ENCODE measurements around the gene ZNF780B.
A peak's percentile ranks its signal among the peaks of the same experiment; 100 is the strongest.

Gene ZNF780B

DNA sequence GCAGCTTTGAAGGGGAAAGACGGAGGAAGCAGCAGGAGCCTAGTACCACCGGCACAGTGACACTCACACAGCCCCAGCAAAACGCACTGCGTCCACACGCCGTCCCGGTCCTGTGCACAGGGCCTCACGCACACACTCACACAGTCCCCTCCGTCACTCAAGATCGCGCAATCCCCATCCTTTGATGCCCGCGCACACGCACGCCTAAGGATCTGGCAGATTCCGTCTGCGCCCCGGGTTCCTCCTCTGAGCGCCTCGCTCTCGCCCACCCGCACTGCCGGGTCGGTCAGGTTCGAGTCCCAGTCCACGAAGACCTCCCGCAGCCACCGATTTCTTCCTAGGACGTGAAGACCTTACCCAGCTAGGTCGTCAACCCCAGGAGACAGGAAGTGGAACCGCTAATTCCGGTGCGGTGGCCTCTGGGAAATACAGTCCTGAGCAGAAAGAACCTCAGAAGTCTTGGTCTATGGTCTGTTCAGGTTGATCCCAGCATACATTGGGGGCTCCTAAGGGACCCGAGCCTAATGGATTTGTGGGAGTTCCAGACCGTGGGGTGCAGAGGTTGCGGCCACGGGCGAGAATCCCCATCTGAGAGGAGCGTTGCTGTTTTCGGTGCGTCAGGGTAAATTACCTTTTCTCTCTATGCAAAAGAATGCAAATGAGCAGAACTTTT lies at the start of gene ZNF780B:
Gene ZNF780B, minus strand, starts transcription at position 400 of the 673 bp plus-strand sequence. CDS start 5,899 bp downstream, outside the sequence.
- H4K20me1 ChIP-seq: peaks cover 0 to 4% (median 0%) of the 10 kb centered on the region in 11 experiments; a peak in 2 of 22 replicates
- peak within 1 kb of the TSS; percentile 65 to 86 (median 78) for H3K4me3 ChIP-seq
- peak within 1 kb of the TSS; percentile 34 to 83 (median 77) for H3K27ac ChIP-seq
- peaks cover 11 to 32% (median 24%) of the 10 kb centered on the region in 10 experiments for H3K4me1 ChIP-seq
- peak within 1 kb of the TSS; percentile 83 to 94 (median 88) for H3K4me2 ChIP-seq
- H3K9me3 ChIP-seq (replicated peaks in 1 of 11): peaks cover 38 to 67% (median 61%) of the 10 kb centered on the region in 11 experiments
- peak within 1 kb of the TSS; percentile 77 to 86 (median 81) for H3K9ac ChIP-seq
- H3K27me3 ChIP-seq: no peaks in the 10 kb centered on the region
- H3K36me3 ChIP-seq: peaks cover 11 to 40% (median 28%) of the 10 kb centered on the region in 11 experiments; a peak in 19 of 22 replicates
- no peak for TF ChIP-seq Cebpa-rat (IDR thresholded peaks at IDR 0.05)

- no peaks in the 10 kb centered on the region for H3K36me3 ChIP-seq
- H4K20me1 ChIP-seq: no peaks in the 10 kb centered on the region
- peaks cover under 1 to 18% (median 10%) of the 10 kb centered on the region in 11 experiments; a peak in 15 of 22 replicates for H3K9me3 ChIP-seq (replicated peaks in 1 of 11)
- no peak overlapping the region for H3K27ac ChIP-seq
- H3K4me3 ChIP-seq: no peak overlapping the region
- no peaks in the 10 kb centered on the region for H3K27me3 ChIP-seq
- H3K9ac ChIP-seq: no peak overlapping the region
- H3K4me2 ChIP-seq: no peak overlapping the region
- H3K4me1 ChIP-seq: no peaks in the 10 kb centered on the region
- TF ChIP-seq Cebpa-rat (IDR thresholded peaks at IDR 0.05): no peak
Observed at GRCh38 chr19:40104754-40105153, 48.7 kb upstream of the ZNF780B start.

- Histone ChIP-seq H4K20me1 (no peaks in the 10 kb centered on the region), H3K9me3 (replicated peaks in 1 of 11) (peaks cover 0 to 17% (median 8%) of the 10 kb centered on the region in 11 experiments; a peak in 10 of 22 replicates), H3K27ac (no peak overlapping the region)
Observed at GRCh38 chr19:40103600-40103999, 47.6 kb upstream of the ZNF780B start.

GRCh38 chr19:40101813-40102212 lies 45.8 kb upstream of the ZNF780B start:
- Histone ChIP-seq H3K27ac (no peak overlapping the region), H3K9ac (no peak overlapping the region), H3K4me1 (peaks cover 0 to 6% (median 0%) of the 10 kb centered on the region in 10 experiments; a peak in 2 of 20 replicates), H3K9me3 (replicated peaks in 1 of 11) (peaks cover 0 to 22% (median 8%) of the 10 kb centered on the region in 11 experiments; a peak in 11 of 22 replicates), H3K27me3 (no peaks in the 10 kb centered on the region), H3K4me3 (no peak overlapping the region), H3K36me3 (no peaks in the 10 kb centered on the region), H3K4me2 (no peak overlapping the region), H4K20me1 (no peaks in the 10 kb centered on the region)
- TF ChIP-seq Cebpa-rat (IDR thresholded peaks at IDR 0.05): no peak

More at GRCh38 chr19:40103600-40103999, 47.6 kb upstream of the ZNF780B start:
- Histone ChIP-seq H3K4me3 (no peak overlapping the region), H3K36me3 (no peaks in the 10 kb centered on the region), H3K27me3 (no peaks in the 10 kb centered on the region), H3K9ac (no peak overlapping the region), H3K4me2 (no peak overlapping the region), H3K4me1 (peaks cover 0 to 2% (median 0%) of the 10 kb centered on the region in 10 experiments; a peak in 2 of 20 replicates)
- no peak for TF ChIP-seq Cebpa-rat (IDR thresholded peaks at IDR 0.05)

GRCh38 chr19:40093416-40093815 lies 37.4 kb upstream of the ZNF780B start:
- no peak for TF ChIP-seq Cebpa-rat (IDR thresholded peaks at IDR 0.05)
- no peak overlapping the region for H3K4me2 ChIP-seq
- H4K20me1 ChIP-seq: no peaks in the 10 kb centered on the region; a peak in 1 of 22 replicates
- H3K9ac ChIP-seq: no peak overlapping the region
- H3K27me3 ChIP-seq: no peaks in the 10 kb centered on the region
- peaks cover 0 to 8% (median 5%) of the 10 kb centered on the region in 11 experiments; a peak in 16 of 22 replicates for H3K36me3 ChIP-seq
- H3K4me3 ChIP-seq: no peak overlapping the region
- H3K9me3 ChIP-seq (replicated peaks in 1 of 11): peaks cover 17 to 29% (median 22%) of the 10 kb centered on the region in 11 experiments
- H3K27ac ChIP-seq: no peak overlapping the region
- H3K4me1 ChIP-seq: peaks cover 10 to 22% (median 13%) of the 10 kb centered on the region in 10 experiments

GRCh38 chr19:40091205-40092129 lies 35.4 kb upstream of the ZNF780B start:
- H4K20me1 ChIP-seq: peaks cover 0 to 8% (median 0%) of the 10 kb centered on the region in 11 experiments; a peak in 2 of 22 replicates
- no peak for TF ChIP-seq Cebpa-rat (IDR thresholded peaks at IDR 0.05)
- peaks cover 24 to 37% (median 30%) of the 10 kb centered on the region in 11 experiments for H3K9me3 ChIP-seq (replicated peaks in 1 of 11)
- peaks cover 10 to 23% (median 13%) of the 10 kb centered on the region in 10 experiments for H3K4me1 ChIP-seq
- peak overlapping the region; percentile 68 to 87 (median 81) for H3K4me3 ChIP-seq
- H3K27ac ChIP-seq: peak overlapping the region; percentile 75 to 93 (median 86)
- peak overlapping the region; percentile 83 to 93 (median 88) for H3K4me2 ChIP-seq
- H3K9ac ChIP-seq: peak overlapping the region; percentile 83 to 93 (median 86)
- peaks cover 0 to 25% (median 12%) of the 10 kb centered on the region in 11 experiments; a peak in 17 of 22 replicates for H3K36me3 ChIP-seq
- H3K27me3 ChIP-seq: no peaks in the 10 kb centered on the region

DNA sequence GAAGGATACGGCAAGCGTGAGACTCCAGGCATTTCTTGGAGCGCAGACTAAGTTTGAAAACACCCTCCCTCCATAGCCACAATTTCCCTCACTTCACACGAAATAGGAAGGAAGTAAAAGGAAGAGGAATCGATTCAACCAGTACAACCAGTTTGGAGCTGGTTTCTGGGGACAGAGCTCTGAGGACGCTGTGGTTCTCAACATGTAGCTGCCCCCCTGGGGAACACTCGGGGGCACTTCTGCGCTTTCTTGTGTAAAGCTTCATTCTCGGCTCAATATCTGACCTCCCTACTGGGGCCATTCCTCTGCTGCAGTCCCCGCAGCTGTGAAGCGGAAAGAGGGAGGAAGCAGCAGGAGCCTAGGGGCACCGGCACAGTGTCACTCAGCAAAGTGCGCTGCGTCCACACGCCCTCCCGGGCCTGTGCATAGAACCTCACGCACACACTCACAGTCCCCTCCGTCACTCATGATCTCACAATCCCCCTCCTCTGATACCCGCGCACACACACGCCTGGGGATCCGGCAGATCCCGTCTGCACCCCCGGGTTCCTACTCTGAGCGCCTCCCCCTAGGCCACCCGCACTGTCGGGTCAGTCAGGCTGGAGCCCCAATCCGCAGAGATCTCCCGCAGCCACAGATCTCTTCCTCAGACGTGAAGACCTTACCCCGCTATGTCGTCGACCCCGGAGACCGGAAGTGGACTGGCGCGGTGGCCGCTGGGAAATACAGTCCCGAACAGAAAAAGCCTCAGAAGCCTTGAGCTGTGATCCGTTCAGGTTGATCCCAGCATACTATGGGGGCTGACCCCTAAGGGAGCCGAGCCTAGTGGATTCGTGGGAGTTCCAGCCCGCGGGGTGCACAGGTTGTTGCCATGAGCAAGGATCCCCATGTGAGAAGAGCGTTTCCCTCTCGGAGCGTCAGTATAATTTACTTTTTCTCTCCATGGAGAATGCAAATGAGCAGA lies 34.5 kb upstream of the ZNF780B start, which contains the start of gene ZNF780A:
Gene ZNF780A, minus strand, starts transcription at position 703 of the 964 bp plus-strand sequence. CDS start 6,190 bp downstream, outside the sequence.
- Histone ChIP-seq H3K4me3 (peak within 1 kb of the TSS; percentile 68 to 87 (median 81)), H3K4me1 (peaks cover 10 to 23% (median 13%) of the 10 kb centered on the region in 10 experiments), H3K27ac (peak within 1 kb of the TSS; percentile 75 to 93 (median 86)), H4K20me1 (peaks cover 0 to 12% (median 0%) of the 10 kb centered on the region in 11 experiments; a peak in 2 of 22 replicates), H3K27me3 (no peaks in the 10 kb centered on the region), H3K9ac (peak within 1 kb of the TSS; percentile 83 to 93 (median 86)), H3K9me3 (replicated peaks in 1 of 11) (peaks cover 16 to 30% (median 23%) of the 10 kb centered on the region in 11 experiments; a peak in 21 of 22 replicates), H3K36me3 (peaks cover 0 to 31% (median 12%) of the 10 kb centered on the region in 11 experiments; a peak in 17 of 22 replicates), H3K4me2 (peak within 1 kb of the TSS; percentile 83 to 93 (median 88))
- no peak for TF ChIP-seq Cebpa-rat (IDR thresholded peaks at IDR 0.05)

All from BLaER1 treated with 17β-estradiol and CSF1 and Interleukin-3, amounts not matched to agents 10 nM and 100 nM (cell line).